Measurements from ENCODE around the gene GPER1.

Gene GPER1

DNA sequence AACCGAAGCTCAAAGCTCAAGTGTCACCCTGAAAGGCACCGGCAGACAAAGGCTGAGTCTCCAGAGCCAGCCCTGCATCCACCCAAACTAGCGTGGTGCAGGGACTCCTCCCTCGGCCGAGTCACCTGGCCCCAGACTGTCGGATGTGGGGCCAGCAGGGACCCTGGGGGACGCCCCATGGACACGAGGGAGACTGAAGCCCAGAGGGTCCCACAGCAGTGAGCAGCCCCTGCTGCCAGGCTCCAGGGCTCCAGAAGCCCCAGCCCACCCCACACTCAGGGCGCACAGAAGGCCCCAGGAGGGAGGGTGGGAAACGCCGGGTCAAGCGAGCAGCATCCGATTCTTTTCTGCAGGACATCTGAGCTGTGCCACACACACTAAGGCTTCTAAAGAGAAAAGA lies 23.3 kb upstream of the GPER1 start:
- DNase-seq (ENCODE audit: low read depth), result no peak

DNA sequence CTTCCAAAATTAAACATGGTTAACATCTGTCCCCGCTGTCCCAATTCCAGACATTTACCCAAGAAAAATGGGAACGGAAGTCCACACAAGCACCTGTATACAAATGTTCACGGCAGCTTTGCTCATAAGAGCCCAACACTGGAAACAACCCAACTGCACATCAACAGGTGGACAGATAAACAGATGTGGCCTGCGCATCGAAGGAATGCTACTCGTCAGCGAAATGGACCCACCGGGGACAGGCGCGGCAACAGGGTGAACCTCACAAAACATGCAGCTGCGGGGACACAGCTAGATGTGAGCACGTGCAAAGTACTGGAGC lies 22.7 kb upstream of the GPER1 start:
- TF ChIP-seq, protein P1, sequence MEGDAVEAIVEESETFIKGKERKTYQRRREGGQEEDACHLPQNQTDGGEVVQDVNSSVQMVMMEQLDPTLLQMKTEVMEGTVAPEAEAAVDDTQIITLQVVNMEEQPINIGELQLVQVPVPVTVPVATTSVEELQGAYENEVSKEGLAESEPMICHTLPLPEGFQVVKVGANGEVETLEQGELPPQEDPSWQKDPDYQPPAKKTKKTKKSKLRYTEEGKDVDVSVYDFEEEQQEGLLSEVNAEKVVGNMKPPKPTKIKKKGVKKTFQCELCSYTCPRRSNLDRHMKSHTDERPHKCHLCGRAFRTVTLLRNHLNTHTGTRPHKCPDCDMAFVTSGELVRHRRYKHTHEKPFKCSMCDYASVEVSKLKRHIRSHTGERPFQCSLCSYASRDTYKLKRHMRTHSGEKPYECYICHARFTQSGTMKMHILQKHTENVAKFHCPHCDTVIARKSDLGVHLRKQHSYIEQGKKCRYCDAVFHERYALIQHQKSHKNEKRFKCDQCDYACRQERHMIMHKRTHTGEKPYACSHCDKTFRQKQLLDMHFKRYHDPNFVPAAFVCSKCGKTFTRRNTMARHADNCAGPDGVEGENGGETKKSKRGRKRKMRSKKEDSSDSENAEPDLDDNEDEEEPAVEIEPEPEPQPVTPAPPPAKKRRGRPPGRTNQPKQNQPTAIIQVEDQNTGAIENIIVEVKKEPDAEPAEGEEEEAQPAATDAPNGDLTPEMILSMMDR (IDR thresholded peaks at IDR 0.05; ENCODE audit: low read length, missing control alignments), result no peak
- H3K4me3 ChIP-seq (replicated peaks; ENCODE audit: low read depth, low read length), result no peak overlapping the region
- no peak for DNase-seq (ENCODE audit: low read depth)

More for the DNA sequence above, 23.3 kb upstream of the GPER1 start:
- TF ChIP-seq, protein P1 (IDR thresholded peaks at IDR 0.05; ENCODE audit: low read length, missing control alignments), result no peak
- no peak overlapping the region for H3K4me3 ChIP-seq (replicated peaks; ENCODE audit: low read depth, low read length)

DNA sequence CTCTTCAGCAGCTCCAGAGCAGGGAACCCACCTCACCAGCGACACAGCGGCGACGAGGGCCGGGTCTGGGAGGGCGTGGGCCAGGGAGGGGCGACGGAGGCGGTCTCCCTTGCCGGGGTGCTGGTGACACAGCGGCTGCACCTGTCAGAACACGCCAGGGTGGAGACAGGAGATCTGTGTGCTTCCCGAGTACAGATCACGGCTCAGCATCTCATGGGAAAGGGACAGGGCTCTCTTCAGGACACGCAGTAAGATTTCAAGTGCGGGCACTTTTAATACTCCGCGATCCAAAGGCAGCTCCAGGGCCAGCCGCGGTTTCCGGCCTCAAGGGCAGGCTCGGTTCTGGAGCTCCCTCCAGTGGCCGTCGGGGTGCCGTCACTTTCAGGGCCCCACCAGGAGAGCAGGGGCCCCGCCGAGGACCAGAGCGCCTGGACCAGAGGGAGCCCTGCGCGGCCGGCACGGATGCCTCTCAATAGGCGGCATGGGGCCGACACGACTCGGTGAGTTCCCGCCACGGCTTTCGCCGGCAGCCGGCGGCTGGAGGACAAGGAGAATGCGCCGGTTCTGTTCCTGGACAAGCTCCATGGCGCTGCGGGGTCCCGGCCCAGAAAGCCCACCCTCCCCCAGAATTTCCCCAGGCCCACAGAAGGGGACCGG lies 22.2 kb upstream of the GPER1 start:
- DNase-seq (ENCODE audit: low read depth), result peak; percentile 77
- TF ChIP-seq, protein P1 (IDR thresholded peaks at IDR 0.05; ENCODE audit: low read length, missing control alignments), result peak; percentile 72
- H3K4me3 ChIP-seq (replicated peaks; ENCODE audit: low read depth, low read length), result no peak overlapping the region

DNA sequence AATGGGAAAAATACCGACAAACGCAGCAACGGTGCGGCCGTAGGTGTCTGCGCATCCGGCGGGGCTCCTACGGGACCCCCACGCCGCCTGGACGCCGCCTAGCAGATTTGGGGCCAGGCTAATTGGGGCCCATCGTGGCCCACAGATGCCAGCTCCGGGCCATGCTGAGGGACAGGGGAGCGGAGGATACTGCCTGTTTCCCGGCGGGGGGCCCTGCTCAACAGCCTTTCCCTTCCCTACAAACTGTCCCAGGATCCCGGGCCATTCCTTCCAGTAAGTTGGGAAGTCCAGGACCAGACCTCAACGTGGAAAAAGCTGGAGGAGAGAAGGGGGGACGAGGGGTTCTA lies 21.7 kb upstream of the GPER1 start:
- DNase-seq (ENCODE audit: low read depth), result no peak
- TF ChIP-seq, protein P1 (IDR thresholded peaks at IDR 0.05; ENCODE audit: low read length, missing control alignments), result no peak
- no peak overlapping the region for H3K4me3 ChIP-seq (replicated peaks; ENCODE audit: low read depth, low read length)

DNA sequence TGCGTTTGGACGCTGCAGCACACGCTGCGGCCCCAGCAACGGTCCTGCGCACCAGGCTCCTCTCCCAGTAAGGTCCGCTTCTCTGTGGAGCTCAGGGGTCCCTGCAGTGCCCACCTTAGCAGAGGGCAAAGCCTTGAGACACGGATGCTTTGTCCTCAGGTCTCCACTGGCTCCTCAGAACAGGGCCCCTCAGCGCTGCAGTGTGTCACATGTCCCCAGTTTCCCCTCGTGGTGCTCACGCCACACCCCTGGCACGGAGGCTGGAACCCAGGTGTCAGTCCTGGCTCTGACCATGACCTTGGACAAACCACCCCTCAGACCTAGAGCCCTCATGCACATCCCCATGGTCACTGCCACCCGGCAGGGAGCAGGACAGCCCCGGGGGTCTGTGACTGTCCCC lies 19.9 kb upstream of the GPER1 start:
- no peak for DNase-seq (ENCODE audit: low read depth)
- TF ChIP-seq, protein P1 (IDR thresholded peaks at IDR 0.05; ENCODE audit: low read length, missing control alignments), result no peak
- no peak overlapping the region for H3K4me3 ChIP-seq (replicated peaks; ENCODE audit: low read depth, low read length)

DNA sequence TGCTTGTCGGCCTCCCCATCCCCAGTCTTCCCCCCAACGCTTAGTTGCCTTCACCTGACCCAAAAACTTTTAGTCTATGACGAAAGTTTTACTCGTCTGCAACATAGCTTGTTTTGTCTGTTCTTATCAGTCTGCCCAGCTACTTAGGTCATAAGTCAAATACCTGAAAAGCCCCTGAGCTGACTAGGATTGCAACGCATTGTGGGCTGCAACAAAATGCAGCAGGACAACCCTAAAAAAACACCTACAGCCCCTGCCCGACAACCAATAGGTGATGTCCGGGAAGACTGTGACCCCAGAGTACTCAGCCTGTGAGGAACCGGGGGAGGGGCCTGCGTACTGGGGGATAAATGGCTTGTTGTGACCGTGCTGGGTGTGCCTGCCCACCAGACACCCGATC lies 19.3 kb upstream of the GPER1 start:
- no peak overlapping the region for H3K4me3 ChIP-seq (replicated peaks; ENCODE audit: low read depth, low read length)
- no peak for DNase-seq (ENCODE audit: low read depth)
- TF ChIP-seq, protein P1 (IDR thresholded peaks at IDR 0.05; ENCODE audit: low read length, missing control alignments), result no peak

DNA sequence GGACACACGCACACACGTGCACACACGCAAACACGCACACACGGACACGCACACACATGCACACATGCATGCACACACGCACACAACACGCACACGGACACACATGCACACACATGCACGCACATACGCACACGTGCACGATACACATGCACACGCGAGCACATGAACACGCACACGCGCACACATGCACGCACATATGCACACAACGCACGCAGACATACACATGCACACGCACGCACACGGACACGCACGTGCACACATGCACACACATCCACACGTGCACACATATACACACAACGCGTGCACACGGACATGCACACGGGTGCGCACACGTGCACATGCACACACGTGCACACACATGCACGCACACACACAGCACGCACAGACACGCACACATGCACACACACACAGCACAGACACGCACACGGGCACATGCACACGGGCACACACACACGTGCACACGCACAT lies 17.3 kb upstream of the GPER1 start:
- H3K4me3 ChIP-seq (replicated peaks; ENCODE audit: low read depth, low read length), result no peak overlapping the region
- no peak for DNase-seq (ENCODE audit: low read depth)
- TF ChIP-seq, protein P1 (IDR thresholded peaks at IDR 0.05; ENCODE audit: low read length, missing control alignments), result no peak
